NCI-H748 treated with DMSO at 0.1 percent for 48 hours (cell line): ENCODE results near the gene ZSCAN20.

Source experiments
- DNase-seq: peaks from one replicate; lab custom pipeline; 2025; lab: John Stamatoyannopoulos, UW

Gene ZSCAN20

DNA sequence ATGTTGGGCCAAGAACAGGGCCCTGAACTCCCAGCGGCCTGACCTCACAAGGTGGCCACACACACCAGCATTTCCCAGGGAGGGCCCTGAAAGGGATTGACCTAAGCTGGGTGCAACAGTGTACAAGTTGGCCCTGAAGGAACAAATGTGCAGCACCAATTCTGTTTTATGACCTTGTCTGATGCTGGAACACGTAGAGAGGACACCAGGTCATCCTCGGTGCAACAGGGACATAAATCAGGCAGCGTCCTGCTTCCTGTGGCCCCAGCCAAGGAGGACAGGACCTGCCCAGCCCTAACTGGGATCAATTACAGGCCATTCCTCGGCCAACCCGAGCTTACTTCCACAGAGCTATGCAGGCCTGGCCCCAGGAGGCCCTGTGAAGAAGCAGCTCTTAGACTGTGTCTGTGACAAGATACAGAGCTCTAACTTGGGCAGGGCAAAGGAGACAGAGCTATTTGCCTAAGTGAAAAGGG lies 28.7 kb upstream of the ZSCAN20 start:
- no peak for DNase-seq

DNA sequence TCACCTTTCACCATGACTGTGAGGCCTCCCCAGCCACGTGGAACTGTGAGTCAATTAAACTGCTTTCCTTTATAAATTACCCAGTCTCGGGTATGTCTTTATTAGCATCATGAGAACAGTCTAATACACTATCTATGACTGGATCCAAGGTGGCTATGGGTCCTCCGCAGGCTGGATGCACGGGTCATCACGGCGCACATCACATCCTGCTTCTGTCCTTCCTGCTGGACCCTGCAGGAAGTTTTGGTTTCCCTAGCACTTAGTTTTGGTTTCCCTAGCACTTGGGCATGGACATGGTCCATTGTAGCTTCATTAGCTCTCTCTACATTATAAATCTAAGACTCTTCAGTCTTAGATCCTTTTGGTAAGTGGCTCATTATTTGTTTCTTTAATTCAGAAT lies 27.3 kb upstream of the ZSCAN20 start:
- no peak for DNase-seq

DNA sequence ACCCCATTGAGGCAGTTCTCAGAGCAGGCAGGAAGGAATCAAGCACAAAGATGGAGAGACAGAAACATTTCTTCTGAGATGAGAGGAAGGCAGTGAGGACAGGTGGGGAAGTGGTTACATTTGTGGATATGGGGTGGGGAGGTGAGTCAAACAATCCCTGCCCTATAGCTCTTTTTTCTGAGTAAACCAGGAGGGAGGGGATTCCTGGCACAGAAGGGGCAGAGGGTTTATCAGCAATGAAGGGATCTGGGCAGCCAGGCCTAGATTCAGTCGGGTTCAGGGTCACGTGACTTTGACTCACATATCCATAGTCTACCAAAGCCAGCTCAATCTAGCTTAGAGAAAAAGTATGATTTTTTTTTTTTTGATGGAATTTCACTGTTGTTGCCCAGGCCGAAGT lies 25.9 kb upstream of the ZSCAN20 start:
- no peak for DNase-seq

DNA sequence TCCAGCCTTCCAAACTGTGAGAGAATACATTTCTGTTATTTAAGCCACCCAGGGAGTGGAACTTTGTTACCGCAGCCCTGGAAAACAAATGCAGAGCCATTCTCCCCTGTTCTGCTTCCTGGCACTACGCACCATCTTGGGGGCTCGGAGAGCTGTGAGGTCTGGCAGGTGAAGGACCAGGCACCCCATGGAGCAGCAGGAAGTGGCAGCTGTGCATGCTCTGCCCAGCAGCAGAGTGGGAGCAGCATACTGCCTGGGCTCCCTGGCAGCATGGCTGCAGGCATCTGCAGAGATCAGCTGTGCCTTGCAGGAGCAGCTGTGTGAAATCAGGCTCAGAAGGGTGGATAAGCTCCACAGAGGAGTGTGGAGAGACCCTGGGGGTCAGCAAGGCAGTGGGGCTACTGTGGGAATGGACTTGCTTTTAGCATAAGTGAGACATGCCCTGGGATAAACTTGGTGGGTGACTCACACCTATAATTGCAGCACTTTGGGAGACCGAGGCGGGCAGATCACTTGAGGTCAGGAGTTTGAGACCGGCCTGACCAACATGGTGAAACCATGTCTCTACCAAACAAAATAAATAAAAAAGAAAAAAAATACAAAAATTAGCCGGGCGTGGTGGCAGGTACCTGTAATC lies 17.7 kb upstream of the ZSCAN20 start:
- no peak for DNase-seq

DNA sequence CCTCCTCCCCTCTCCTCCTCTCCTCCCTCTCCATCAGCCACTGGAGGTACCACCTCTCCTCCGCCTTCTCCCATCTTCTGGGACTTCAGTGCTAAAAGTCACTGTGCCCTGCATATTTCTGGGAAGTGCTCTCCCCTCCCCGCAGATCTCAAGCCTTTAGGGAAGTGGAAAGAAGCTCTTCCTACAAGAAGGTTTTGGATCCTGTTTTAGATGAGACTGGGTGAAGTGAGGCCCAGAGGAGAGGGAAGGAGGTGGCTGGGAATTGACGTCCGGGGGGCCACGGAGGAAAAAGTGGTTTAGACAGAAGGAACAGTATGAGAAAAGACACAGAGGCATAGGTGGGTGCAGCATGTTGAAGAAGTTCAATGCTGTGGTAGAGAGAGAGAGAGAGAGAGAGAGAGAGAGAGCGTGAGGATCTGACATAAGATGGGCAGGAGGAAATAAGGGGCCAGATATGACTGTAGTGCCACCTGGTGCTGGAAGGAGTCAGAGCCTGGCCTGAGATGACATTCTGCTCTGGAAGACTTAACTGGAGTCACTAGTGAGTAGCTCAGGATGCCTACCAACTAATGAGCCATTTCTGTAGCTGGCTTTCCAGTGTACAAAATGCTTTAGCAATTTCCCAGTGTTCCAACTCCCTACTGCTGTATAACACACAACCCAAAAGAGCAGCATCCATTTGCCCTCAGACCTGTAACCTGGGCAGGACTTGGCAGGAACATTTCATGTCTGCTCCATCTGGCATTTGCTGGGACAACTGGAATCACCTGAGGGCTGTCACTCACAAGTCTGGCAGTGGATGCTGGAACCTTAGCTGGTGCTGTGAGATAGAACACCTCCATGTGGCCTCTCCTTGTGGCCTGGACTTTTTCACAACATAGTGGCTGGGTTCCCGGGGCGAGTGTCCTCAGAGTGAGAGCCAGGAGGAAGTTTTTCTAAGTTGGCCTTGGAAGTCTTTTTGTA lies 16.6 kb upstream of the ZSCAN20 start:
- no peak for DNase-seq

DNA sequence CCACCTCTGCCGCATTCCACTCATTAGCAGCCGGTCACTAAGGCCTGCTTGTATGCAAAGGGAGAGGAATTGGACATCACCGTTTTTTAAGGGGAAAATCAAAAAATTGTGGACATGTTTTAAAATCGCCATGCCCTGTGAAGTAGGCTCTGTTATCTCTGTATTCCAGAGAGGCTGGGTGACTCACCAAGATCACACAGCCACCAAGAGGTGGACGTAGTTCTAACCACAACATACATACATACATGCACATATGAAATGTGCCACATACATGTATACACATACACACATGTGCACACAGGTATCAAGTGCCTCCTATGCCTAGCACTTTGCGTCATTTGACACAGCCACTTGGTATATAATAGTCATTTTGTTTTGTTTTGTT lies 16.0 kb upstream of the ZSCAN20 start:
- DNase-seq: no peak

DNA sequence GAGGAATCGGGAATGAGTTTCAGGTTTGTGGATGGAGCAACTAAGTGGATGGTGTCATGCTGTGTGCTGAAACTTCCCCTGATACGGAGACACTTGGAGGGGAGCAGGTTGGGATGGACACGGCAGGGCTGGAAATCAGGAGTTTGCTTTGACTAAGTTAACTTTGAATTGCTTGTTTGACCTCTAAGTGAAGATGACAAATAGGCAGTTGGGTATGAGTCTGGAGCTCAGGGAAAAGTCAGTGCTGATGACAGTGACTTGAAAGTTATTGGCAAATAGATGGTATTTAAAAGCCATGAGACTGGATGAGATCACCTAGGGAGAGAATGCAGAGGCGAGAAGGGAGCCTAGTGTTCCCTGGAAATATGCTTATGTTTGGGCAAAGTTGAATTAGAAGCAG lies 12.8 kb upstream of the ZSCAN20 start:
- no peak for DNase-seq

DNA sequence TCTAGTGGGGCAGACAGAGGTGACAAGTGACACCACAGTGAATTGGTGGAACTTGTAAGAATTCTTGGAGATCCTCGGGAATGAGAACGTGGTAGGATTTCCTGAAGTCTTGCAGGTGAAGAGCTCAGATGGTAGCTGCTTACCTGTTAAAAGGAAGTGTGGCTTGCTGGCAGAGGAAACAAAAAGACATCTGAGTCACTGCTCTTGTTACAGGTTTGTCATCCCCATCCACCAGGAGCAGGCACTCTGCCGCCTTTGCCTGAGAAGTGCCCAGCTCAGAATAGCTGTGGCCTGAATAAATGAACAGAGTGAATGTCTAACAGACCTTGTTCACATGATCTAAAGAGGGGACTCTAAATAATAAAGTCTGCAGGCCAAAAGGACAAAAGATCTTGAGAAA lies 12.3 kb upstream of the ZSCAN20 start:
- no peak for DNase-seq

DNA sequence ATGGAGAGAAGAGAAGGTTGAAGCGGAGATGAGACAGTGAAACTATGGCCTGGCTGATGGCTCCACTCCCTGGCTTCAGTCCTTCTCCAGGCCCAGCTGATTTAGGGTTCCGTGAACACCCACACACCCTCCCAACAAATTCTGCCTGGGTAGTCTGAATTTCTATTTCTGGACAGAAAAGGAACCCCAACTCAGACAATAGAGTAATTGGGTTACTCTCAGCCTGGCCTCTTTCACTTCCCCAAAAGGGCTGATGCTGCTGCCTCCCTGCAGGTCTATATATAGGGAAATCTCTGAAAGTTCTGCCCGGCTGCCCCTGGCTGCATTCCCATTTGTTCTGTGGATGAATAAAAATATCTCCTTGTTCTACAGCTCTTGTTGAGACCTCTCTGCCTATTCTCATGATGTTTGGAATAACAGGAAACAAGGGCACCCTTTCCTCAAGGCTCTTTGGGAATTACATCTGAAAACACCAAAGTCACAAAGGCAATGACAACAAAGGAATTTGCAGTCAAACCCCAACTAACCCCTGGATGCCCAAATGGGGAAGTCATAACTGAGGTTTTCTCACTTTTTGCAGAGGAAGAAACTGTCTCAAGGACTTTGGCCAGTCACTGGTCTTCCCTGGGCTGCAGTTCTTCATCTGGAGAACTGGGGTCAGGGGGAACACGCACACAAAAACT lies 11.4 kb upstream of the ZSCAN20 start:
- DNase-seq: no peak

DNA sequence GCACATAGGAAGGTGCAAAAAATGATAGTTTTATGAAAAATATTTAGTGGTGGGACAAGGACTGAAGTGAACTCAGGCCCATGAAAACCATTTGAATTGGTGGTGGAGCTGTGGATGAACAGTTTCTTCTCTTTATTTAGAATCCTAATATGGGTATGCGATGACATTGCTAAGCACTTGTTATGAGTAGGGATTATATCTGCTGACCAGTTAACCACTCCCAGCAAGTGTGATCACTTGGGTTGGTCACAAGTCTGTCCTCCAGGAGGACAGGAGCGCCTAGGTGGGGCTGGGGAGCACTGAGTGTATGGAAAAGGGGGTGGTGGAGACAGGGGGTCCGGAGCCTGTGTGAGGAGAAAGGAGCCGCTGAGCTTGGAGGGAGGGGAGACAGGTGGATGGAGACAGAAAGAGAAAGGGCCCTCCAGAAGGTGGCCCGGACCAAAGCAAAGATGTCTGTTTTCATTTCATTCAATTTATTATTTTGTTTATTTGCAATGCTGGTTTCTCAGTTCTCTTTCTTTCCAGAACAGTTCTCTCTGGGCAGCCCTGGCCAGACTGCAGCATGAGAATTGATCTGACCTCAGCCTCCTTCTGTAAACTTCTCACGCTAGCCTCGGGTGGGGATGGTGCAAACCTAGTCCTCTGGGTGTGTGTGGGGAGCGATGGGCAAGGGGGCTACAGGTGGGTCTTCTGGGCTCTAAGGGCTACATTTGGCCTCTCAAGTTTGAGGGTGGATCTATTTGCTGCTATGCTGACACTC lies 9.9 kb upstream of the ZSCAN20 start:
- no peak for DNase-seq

DNA sequence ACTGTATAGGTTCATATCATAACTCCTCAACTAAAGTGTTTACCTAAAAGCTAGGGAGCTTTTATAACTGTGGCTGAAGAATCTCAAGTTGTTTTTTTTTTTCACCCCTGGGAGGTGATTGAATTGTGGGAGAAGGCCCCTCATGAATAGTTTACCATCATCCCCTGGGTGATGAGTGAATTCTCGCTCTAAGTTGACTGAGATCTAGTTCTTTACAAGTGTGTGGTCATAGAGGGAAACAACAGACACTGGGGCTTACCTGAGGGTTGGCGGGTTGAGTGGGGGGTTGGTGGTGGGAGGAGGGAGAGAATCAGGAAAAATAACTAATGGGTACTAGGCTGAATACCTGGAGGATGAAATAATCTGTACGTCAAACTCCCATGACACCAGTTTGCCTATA lies 7.9 kb upstream of the ZSCAN20 start:
- no peak for DNase-seq

DNA sequence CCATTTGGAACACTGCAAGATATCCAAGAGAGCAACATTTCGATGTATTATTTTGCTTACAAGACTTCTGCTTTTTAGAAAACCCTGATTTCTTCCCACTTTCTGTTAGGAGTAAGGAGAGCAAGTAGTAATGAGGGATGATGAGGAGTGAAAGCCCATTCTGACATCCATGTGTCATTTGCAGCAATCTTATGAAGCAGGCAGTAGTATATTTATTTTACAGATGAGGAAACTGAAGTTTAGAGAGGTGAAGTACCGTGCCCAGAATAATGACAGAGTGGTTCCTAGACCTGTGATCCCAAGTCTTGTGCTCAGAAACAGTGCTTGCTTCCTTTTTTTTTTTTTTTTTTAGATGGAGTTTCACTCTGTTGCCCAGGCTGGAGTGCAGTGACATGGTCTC lies 7.1 kb upstream of the ZSCAN20 start:
- no peak for DNase-seq

DNA sequence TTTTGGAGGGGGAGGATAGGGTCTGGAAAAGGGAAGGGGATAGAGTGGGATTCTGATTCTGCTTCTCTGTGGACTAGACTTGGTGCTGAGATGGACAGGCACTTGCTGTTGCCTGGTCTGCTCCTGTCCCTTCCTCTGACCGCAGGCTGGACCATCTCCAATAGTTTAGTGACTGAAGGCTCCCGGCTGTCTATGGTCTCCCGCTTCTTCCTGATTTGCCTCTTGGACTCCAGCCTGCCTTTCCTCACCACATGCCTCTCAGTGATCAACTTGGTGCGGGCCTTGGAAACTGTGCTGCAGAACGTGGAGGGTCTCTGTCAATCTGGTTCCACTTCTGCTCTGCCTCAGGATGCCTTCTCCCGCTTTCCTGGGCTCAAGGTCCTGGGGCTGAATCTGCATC lies 6.3 kb upstream of the ZSCAN20 start:
- no peak for DNase-seq

DNA sequence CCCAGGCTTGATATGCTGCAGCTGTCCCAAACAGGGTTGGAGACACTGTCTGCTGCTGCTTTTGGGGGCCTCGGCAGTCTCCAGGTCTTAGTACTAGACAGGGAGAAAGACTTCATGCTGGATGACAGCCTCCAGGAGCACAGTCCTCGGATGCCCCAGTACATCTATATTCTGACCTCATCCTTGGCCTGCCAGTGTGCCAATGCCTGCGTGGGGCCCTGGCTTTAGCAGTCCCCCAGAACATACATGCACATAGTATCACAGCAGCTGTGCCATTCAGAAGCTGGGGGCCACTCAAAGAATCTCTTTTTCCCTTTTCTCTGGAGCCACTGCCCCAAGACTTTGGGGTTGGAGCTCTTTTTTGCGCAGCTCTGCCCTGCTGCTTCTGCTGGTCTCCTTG lies 4.4 kb upstream of the ZSCAN20 start:
- DNase-seq: no peak

DNA sequence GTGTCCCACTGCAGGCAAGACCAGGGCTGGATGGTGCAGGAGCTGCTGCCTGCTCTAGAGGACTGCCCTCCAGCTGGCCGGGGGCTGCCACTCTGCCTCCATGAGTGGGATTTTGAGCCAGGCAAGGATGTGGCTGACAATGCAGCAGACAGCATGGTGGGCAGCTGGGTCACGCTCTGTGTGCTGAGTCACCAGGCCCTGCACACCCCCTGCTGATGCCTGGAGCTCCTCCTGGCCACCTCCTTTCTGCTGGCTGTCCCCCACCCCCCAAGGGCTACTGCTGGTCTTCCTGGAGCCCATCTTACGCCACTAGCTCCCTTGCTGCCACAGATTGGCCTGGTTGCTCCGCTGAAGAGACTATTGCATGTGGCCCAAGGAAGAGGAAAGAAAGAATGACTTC lies 3.9 kb upstream of the ZSCAN20 start:
- DNase-seq: no peak

DNA sequence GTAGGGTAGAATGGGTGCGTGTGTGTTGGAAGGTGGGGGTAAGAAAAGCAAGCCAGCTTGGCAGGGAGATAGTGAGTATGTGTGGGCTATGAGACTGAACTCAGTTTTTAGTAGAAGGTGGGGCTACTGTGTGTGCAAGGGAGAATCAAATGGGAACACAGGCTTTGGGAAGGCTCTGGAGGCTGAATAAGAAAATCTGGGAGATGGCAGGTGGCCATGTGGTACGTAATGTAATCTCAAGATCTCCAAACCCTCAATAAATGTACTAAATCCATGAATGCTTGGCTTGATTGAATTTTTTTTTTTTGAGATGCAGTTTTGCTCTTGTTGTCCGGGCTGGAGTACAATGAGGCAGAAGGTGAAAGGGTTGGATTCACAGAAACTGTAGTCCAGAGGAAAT lies 3.5 kb upstream of the ZSCAN20 start:
- no peak for DNase-seq

DNA sequence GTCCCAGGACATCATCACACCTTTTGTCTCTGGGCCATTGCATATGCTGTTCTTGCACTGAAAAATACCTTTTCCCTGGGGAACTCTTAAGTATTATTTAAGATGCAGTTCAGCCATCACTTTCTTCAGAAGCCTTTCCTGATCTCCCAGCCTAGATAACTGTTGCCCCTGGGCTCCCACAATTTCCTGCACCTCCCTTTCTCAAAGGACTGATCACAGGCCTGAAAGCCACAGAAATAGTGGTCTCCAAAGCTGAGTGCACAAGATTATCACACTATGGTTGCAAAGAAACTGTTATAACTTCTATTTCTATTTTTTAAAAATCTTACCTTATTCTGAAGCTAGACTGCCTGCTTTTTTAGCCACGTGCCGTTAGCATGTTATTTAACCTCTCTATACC lies 2.8 kb upstream of the ZSCAN20 start:
- no peak for DNase-seq

DNA sequence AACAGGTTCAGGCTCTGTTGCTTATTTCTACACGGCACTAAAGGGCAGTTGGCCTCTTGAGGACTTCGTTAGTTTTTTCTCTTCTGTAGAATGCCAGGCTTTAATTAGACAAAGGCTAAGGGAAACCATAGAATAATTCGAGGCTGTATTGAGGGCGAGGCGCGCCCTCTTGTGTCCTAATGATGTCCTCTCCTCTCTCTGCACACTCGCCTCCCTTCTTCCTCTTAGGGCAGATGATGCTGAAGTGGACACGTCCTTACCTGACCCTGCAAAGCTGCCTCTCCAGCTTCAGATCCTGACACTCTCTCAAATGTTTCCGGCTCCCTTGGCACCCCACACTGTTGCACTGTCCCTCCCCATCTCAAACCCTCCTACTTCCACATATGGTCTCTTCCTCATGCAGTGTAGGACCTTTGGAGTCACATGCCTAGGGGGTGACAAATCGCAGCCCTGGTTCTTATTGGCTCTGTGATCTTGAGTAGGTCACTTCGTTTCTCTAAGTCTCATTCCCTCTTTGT lies 1.9 kb upstream of the ZSCAN20 start:
- peak; percentile 74 for DNase-seq

DNA sequence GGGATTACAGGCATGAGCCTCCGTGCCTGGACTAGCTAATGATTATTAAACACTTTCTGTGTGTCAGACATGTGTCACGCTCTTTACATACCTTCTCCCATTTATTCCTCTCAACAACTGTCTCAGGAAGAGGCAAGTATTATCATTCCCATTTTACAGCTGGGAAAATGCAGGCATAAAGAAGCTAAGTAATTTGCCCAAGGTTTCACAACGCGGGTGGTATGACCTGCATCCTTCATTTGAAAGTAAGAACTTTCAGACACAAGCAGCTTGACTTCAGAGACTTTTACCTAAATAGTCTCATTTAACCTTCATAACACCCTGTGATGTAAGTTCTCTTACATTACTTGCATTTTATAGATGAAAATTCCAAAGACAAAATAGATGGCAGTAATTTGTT lies 1.0 kb upstream of the ZSCAN20 start:
- no peak for DNase-seq

DNA sequence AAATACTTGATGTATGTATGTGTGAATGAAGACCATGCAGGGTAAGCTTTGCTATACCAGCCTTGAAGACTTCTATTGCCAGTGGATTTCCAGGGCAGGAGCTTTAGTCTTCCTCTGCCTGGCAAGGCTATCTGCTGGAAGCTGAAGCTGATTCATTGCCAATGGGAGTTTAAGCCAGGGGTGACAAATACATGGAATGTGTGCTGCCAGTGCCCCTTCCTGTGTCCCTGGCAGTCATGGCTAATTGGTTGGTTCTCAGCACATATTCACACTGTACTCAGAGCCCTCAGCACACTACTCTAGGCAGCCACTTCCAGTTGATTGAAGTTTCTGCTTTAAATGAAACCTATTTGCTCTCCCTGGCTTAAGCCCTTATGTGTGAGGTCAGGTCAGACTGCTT lies 1.5 kb downstream of the ZSCAN20 start:
- no peak for DNase-seq

DNA sequence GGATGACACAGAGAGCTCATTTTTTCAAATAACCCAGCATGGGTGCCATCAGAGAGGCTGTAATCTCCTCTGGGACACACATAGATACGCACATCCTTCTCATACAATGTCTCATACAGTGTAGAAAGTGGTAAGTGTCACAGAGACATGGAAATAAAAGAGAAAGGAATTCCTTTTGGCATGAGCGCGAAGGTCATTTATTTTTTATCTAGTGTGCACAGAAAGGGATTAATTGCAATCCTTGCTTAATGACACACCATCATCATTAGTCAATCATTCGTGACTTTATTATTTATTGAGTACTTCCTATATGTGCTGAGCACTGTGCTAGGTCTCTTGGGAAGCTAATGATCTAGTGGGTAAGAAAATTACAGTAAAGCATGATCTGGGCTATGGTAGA lies 5.0 kb downstream of the ZSCAN20 start:
- no peak for DNase-seq

DNA sequence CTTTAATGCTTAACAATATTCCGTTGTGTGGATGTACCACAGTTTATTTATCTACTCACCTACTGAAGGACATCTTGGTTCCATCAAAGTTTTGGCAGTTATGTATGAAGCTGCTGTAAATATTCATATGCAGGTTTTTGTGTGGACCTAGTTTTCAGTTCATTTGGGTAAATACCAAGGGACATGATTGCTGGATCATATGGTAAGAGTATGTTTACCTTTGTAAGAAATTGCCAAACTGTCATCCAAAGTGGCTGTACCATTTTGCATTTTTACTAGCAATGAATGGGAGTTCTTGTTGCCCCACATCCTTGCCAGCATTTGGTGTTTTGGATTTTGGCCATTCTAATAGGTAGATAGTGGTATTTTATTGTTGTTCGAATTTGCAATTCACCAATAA lies 10.0 kb downstream of the ZSCAN20 start:
- DNase-seq: no peak
